Measurements from ENCODE around the gene SELENOK. TPM values are rescaled to one million over a fixed set of nuclear protein-coding genes. Genes with fewer than 3 reads are reported as not detected.

SELENOK gene
- total RNA-seq, 2 experiments from 2014 or later, result 42.2 to 45.3 TPM

GRCh38 chr3:53899750-53900149 lies 8.1 kb upstream of the SELENOK start:
- Mint-ChIP-seq H3K27ac (no peak overlapping the region), H3K27me3 (peaks cover 26% of the 10 kb centered on the region), H3K9me3 (no peaks in the 10 kb centered on the region), H3K4me3 (no peak overlapping the region), H3K36me3 (no peaks in the 10 kb centered on the region), H3K4me1 (no peaks in the 10 kb centered on the region)
- no peak for DNase-seq

GRCh38 chr3:53892286-53892637 lies 603 bp upstream of the SELENOK start:
- peaks cover 42% of the 10 kb centered on the region for H3K36me3 Mint-ChIP-seq
- peaks cover 35% of the 10 kb centered on the region for H3K4me1 Mint-ChIP-seq
- H3K4me3 Mint-ChIP-seq, result peak overlapping the region; percentile 91
- H3K27ac Mint-ChIP-seq, result peak overlapping the region; percentile 97
- peaks cover 5% of the 10 kb centered on the region for H3K9me3 Mint-ChIP-seq
- H3K27me3 Mint-ChIP-seq, result peaks cover 11% of the 10 kb centered on the region
- DNase-seq, result no peak

- Mint-ChIP-seq H3K27ac (peak overlapping the region; percentile 97), H3K4me1 (peaks cover 42% of the 10 kb centered on the region), H3K27me3 (peaks cover 6% of the 10 kb centered on the region), H3K9me3 (peaks cover 5% of the 10 kb centered on the region), H3K4me3 (peak overlapping the region; percentile 91), H3K36me3 (peaks cover 50% of the 10 kb centered on the region)
- peak; percentile 31 for DNase-seq
Measured at GRCh38 chr3:53890726-53891475, 758 bp downstream of the SELENOK start.

GRCh38 chr3:53888232-53888631 lies 3.4 kb downstream of the SELENOK start:
- Mint-ChIP-seq H3K36me3 (peaks cover 53% of the 10 kb centered on the region), H3K4me1 (peaks cover 43% of the 10 kb centered on the region), H3K9me3 (peaks cover 4% of the 10 kb centered on the region), H3K4me3 (no peak overlapping the region), H3K27ac (no peak overlapping the region), H3K27me3 (peaks cover 4% of the 10 kb centered on the region)
- DNase-seq, result no peak

GRCh38 chr3:53887446-53887845 lies 4.2 kb downstream of the SELENOK start:
- no peak for DNase-seq
- H3K27ac Mint-ChIP-seq, result peak overlapping the region; percentile 72
- peak overlapping the region; percentile 10 for H3K4me3 Mint-ChIP-seq
- no peaks in the 10 kb centered on the region for H3K9me3 Mint-ChIP-seq
- peaks cover 48% of the 10 kb centered on the region for H3K36me3 Mint-ChIP-seq
- peaks cover 42% of the 10 kb centered on the region for H3K4me1 Mint-ChIP-seq
- no peaks in the 10 kb centered on the region for H3K27me3 Mint-ChIP-seq

- Mint-ChIP-seq H3K36me3 (peaks cover 39% of the 10 kb centered on the region), H3K9me3 (no peaks in the 10 kb centered on the region)
Measured at GRCh38 chr3:53885239-53885638, 6.4 kb downstream of the SELENOK start.

GRCh38 chr3:53884623-53885022 lies 7.0 kb downstream of the SELENOK start:
- Mint-ChIP-seq H3K4me1 (peaks cover 36% of the 10 kb centered on the region), H3K9me3 (no peaks in the 10 kb centered on the region), H3K27me3 (no peaks in the 10 kb centered on the region), H3K4me3 (no peak overlapping the region), H3K27ac (no peak overlapping the region), H3K36me3 (peaks cover 38% of the 10 kb centered on the region)
- DNase-seq, result no peak

More at GRCh38 chr3:53885239-53885638, 6.4 kb downstream of the SELENOK start:
- Mint-ChIP-seq H3K4me3 (no peak overlapping the region), H3K4me1 (peaks cover 37% of the 10 kb centered on the region), H3K27ac (no peak overlapping the region), H3K27me3 (no peaks in the 10 kb centered on the region)
- DNase-seq, result no peak

- H3K27me3 Mint-ChIP-seq, result no peaks in the 10 kb centered on the region
- H3K9me3 Mint-ChIP-seq, result no peaks in the 10 kb centered on the region
- no peak overlapping the region for H3K27ac Mint-ChIP-seq
- no peak overlapping the region for H3K4me3 Mint-ChIP-seq
- H3K36me3 Mint-ChIP-seq, result peaks cover 33% of the 10 kb centered on the region
- peaks cover 27% of the 10 kb centered on the region for H3K4me1 Mint-ChIP-seq
- DNase-seq, result no peak
Measured at GRCh38 chr3:53883008-53883407, 8.7 kb downstream of the SELENOK start.

- Mint-ChIP-seq H3K4me3 (peak within 1 kb of the TSS; percentile 99), H3K9me3 (no peaks in the 10 kb centered on the region), H3K36me3 (peaks cover 32% of the 10 kb centered on the region), H3K27me3 (no peaks in the 10 kb centered on the region), H3K4me1 (peaks cover 16% of the 10 kb centered on the region), H3K27ac (peak within 1 kb of the TSS; percentile 94)
- peak; percentile 89 for DNase-seq
Measured at GRCh38 chr3:53881691-53882593, 9.7 kb downstream of the SELENOK start, which contains the start of gene ACTR8. Gene ACTR8 (minus strand): TSS chr3:53882152. CDS start chr3:53882101, 51 bp downstream.

GRCh38 chr3:53880396-53881345 lies 11.0 kb downstream of the SELENOK start:
- Mint-ChIP-seq H3K4me3 (peak overlapping the region; percentile 99), H3K27me3 (no peaks in the 10 kb centered on the region), H3K4me1 (peaks cover 11% of the 10 kb centered on the region), H3K27ac (peak overlapping the region; percentile 94), H3K9me3 (no peaks in the 10 kb centered on the region), H3K36me3 (peaks cover 28% of the 10 kb centered on the region)
- no peak for DNase-seq

- peaks cover 20% of the 10 kb centered on the region for H3K36me3 Mint-ChIP-seq
- no peaks in the 10 kb centered on the region for H3K9me3 Mint-ChIP-seq
- H3K27me3 Mint-ChIP-seq, result no peaks in the 10 kb centered on the region
- no peak overlapping the region for H3K4me3 Mint-ChIP-seq
- no peaks in the 10 kb centered on the region for H3K4me1 Mint-ChIP-seq
- no peak for DNase-seq
- H3K27ac Mint-ChIP-seq, result no peak overlapping the region
Measured at GRCh38 chr3:53865732-53866499, 25.7 kb downstream of the SELENOK start.

- H3K4me1 Mint-ChIP-seq, result no peaks in the 10 kb centered on the region
- H3K27ac Mint-ChIP-seq, result no peak overlapping the region
- DNase-seq, result no peak
- H3K36me3 Mint-ChIP-seq, result peaks cover 17% of the 10 kb centered on the region
- no peak overlapping the region for H3K4me3 Mint-ChIP-seq
- H3K9me3 Mint-ChIP-seq, result no peaks in the 10 kb centered on the region
- H3K27me3 Mint-ChIP-seq, result no peaks in the 10 kb centered on the region
Measured at GRCh38 chr3:53863145-53863544, 28.5 kb downstream of the SELENOK start.

- Mint-ChIP-seq H3K36me3 (peaks cover 13% of the 10 kb centered on the region), H3K4me3 (no peak overlapping the region), H3K9me3 (no peaks in the 10 kb centered on the region), H3K27ac (no peak overlapping the region), H3K27me3 (no peaks in the 10 kb centered on the region), H3K4me1 (no peaks in the 10 kb centered on the region)
- DNase-seq, result no peak
Measured at GRCh38 chr3:53862241-53862640, 29.4 kb downstream of the SELENOK start.

- Mint-ChIP-seq H3K27me3 (no peaks in the 10 kb centered on the region), H3K27ac (no peak overlapping the region), H3K4me3 (no peak overlapping the region), H3K9me3 (no peaks in the 10 kb centered on the region), H3K4me1 (no peaks in the 10 kb centered on the region), H3K36me3 (peaks cover 13% of the 10 kb centered on the region)
- DNase-seq, result no peak
Measured at GRCh38 chr3:53860196-53860595, 31.5 kb downstream of the SELENOK start.

All from activated naive CD8-positive, alpha-beta T cell treated with anti-CD3 and anti-CD28 coated beads for 36 hours (primary cell).